SU-DHL-6 (cell line): Measurements from ENCODE around the gene HSD17B14.

Experiments used
- CTCF ChIP-seq: fragments of 200-600 bp; sonication (generic); IDR thresholded peaks from one replicate; pipeline ENCODE4 v1.5.1; 2017; ENCODE audit warnings: antibody characterized with exemption, mild to moderate bottlenecking, low read length, moderate library complexity; ENCODE audit not compliant: insufficient read depth, poor library complexity, severe bottlenecking
- EZH2phosphoT487 ChIP-seq: fragments of 200-600 bp; sonication (generic), shearing (Covaris generic); conservative IDR thresholded peaks from 2 replicates; pipeline ENCODE4 v1.6.1; 2018; ENCODE audit warnings: mild to moderate bottlenecking, antibody characterized with exemption, low read length, moderate library complexity, mixed read lengths

DNA sequence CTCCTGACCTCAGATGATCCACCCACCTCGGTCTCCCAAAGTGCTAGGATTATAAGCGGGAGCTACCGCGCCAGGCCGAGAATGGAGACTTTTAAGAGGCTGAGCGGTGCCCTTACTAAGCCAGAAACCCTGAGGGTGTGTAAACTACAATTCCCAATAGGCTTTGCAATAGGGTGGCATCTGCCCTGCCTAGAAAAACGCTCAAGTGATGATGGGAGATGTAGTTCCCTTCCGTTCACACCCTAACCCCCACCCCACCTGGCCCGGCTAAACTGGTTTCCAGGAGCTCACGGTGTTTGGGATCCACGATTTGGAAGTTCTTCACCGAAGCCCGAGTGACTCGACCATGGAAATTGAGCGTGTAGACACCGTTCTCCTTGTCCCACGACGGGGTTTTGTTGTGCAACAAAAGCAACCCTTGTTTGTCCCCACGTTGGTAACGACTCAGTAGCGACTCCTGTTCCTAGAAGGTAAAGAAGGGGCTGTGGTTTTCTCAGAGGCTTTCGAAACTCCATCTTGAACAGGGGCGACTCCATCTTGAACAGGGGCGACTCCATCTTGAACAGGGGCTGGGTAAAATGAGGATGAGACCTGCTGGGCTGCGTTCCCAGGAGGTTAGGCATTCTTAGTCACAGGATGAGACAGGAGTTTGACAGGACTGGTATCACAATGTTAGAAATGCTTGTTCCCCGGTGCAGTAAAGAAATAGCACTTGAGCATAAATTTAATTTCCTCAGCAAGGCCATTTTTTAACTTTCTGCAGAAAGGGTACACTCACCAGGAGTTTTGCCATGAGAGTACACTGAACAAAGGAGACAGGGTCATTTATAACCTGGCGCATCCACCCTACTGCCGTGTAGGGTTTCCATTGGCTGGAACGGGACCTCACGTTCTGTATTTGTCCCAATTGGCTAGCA, 45.7 kb upstream of the HSD17B14 start:
- TF ChIP-seq CTCF, result no peak
- TF ChIP-seq EZH2phosphoT487, result no peak
